NK-92 (cell line): Measurements from ENCODE around the gene FTSJ1.
"Not testable (repeated sequence)": the region's sequence is repeated elsewhere in the genome, so short reads cannot be mapped to it uniquely, and the experiment has no call there.

Source experiments
- DNase-seq: peaks from one replicate; lab custom pipeline; 2025; ENCODE audit not compliant: unreplicated experiment; lab: John Stamatoyannopoulos, UW

Gene FTSJ1

DNA sequence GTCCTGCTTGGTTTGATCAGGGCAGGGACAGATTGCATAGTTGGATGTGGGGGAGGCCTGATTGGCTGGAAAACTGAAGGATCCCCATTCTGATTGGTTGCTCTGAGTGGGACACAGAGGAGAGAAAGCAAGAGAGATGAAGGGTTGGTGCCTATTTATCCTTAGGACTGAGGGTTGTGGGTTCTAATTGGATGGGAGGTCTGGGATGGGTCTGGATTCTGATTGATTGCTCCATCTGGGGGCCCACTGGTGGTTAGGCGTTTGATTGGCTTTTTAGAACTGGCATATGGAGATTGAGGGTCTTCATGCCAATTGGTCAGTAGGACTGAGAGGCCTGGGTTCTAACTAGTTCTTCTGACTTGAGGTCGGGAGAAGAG is 45.0 kb downstream of the FTSJ1 start:
- DNase-seq = no peak

DNA sequence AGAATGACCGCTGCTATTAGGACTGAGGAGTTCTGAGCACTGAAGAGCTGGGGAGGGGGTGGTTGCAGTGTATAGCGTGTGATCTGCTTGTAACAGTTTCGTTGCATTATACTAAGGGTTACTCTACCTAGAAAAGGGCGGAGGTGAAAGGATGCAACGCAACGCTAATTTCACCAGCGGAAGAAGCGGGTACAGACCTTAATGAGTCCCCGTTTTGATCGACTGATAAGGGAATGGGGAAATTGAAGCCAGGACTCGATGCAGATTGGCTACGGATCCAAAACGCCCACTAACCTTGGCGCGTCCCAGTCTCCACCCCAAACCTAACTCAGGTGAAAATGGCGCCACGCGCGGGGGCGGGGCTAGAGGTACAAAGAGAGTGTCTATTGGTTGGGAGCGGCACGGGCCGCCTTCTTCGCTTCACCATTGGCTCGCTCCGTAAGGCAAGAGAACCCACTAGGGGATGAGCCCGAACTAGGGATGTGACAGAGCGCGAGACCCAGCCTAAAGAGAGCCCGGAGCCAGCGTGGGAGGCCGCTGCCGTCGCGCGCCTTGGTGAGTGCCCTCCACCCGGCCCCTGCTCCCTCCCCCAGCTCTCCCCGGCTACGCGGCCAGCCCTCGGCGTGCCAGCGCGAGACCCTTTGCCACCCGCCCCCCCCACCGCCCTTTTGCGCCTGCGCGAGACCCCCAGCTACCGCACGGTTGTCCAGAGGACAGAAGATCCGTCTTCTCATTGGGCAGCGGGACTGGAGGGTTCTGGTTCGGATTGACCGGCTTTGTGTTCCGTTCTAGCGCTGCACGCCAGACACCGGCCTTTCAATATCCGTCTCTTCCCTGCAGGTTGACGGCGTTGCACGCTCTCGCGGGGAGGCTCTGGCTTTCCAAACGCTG is 45.6 kb downstream of the FTSJ1 start, which contains the start of gene EBP:
TSS of gene EBP (plus strand) at position 456 of the 891 bp plus-strand sequence. CDS start 1,964 bp downstream, outside the sequence.
- peak; percentile 33 for DNase-seq

GRCh38 chrX:48522291-48522690 is 46.3 kb downstream of the FTSJ1 start:
- DNase-seq = no peak

DNA sequence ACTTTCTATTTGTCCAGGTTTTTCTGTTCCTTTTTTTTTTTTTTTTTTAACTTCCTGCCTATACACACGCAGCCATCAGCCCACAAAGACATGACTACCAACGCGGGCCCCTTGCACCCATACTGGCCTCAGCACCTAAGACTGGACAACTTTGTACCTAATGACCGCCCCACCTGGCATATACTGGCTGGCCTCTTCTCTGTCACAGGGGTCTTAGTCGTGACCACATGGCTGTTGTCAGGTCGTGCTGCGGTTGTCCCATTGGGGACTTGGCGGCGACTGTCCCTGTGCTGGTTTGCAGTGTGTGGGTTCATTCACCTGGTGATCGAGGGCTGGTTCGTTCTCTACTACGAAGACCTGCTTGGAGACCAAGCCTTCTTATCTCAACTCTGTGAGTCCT is 47.7 kb downstream of the FTSJ1 start:
- DNase-seq = no peak

DNA sequence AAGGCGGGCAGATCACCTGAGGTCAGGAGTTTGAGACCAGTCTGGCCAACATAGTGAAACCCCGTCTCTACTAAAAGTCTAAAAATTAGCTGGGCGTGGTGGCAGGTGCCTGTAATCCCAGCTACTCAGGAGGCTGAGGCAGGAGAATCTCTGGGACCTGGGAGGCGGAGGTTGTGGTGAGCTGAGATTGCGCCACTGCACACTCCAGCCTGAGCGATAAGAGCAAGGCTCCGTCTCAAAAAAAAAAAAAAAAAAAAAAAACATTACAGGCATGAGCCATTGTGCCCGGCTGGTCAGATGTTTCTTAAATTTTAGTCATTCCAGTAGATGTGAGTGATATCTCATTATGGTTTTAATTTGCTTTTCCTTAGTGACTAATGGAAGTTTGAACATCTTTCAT is 49.9 kb downstream of the FTSJ1 start:
- not testable (repeated sequence) for DNase-seq

- DNase-seq = no peak
Measured at GRCh38 chrX:48530736-48531135, 54.7 kb downstream of the FTSJ1 start.

DNA sequence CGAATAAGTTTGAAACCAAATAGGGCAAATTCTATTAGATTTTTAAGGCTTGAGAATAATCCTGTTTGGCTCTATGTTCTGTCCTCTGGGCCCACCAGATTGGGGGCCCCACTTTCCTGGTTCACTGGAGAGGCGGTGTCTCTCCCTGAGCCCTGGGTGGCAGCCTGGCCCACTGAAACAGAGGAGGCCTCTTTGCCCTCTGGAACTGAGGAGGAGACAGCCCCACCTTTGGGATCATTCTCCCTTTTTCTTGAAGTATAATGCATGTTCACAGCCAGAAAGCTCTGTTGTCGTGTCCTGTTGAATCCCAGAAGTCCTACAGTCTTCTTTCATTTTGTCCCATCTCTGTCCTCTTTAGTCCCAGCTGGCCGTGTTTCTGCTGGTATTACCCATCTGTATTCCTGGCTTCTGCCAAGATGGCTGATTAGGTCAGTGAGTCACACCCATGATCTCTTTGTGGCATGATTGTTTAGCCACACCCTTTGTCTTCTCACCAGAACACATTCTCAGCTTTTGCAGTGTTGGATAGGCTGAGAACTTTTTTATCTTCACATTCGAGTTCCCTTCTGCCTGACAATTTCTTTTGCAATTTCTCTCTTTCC is 55.5 kb downstream of the FTSJ1 start:
- DNase-seq = no peak

DNA sequence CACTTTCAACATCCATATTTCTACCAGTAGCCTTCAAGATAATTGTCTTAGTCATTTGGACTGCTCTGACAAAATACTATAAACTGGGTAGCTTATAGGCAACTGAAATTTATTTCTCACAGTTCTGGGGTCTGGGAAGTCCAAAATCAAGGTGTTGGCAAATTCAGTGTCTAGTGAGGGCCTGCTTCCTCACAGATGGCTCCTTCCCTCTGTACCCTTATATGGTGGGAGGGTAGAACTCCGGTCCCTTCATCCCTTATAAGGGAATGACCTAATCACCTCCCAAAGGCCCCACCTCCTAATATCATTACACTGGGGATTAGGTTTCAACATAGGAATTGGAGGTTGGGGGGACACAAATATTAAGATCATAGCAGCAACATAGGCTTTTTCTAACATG is 56.2 kb downstream of the FTSJ1 start:
- no peak for DNase-seq

DNA sequence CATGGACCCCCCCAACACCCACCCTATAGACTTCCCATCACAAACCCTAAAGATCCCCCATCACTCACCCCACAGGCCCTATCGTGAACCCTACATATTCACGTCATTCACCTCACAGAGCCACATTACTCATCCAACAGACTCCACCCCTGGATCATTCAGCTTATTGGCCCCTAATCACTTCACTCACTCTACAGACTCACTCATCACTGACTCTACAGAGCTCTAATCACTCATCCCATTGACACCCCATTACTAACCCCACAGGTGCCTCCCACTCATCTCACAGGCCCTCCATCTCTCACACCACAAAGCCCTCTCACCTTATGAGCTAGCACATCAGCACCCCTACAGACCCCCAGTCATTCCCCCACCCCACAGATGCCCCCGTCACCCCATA is 57.2 kb downstream of the FTSJ1 start:
- DNase-seq = no peak
